Breast epithelium (tissue), 4 donors: ENCODE data around the gene NAGPA. TPM values are rescaled to one million over a fixed set of nuclear protein-coding genes. Genes with fewer than 3 reads are reported as not detected.

ENCODE experiments used
- DNase-seq, 2 donors: peaks; one replicate each; pipeline ENCODE4 v3.0.0-alpha.2; 2019; ENCODE audit warnings: low spot score in 2 of 2
- H3K27ac ChIP-seq, 2 donors: fragments of 200-600 bp; sonication (generic) in 1 of 2; one replicate each; pipeline ENCODE4 v1.5.1; 2016 to 2019; ENCODE audit warnings: mild to moderate bottlenecking in 1 of 2
- H3K27me3 ChIP-seq, 2 donors: fragments of 200-600 bp; sonication (generic) in 1 of 2; one replicate each; pipeline versions ENCODE4 v1.5.1 to v1.6.0; 2017 to 2019; ENCODE audit warnings: control low read depth in 1 of 2, mild to moderate bottlenecking in 1 of 2
- H3K36me3 ChIP-seq: fragments of 200-600 bp; one replicate; pipeline ENCODE4 v1.5.1; 2019
- H3K4me1 ChIP-seq, 2 donors: fragments of 200-600 bp; sonication (generic); one replicate each; pipeline ENCODE4 v1.5.1; 2016 to 2019; ENCODE audit warnings: control low read depth in 1 of 2
- H3K4me3 ChIP-seq, 3 donors: fragments of 200-600 bp; sonication (generic); 1 replicate in 2 of 3; 2 replicates in 1 of 3; pipeline ENCODE4 v1.5.1; 2016 to 2019; ENCODE audit warnings: mild to moderate bottlenecking in 3 of 3, moderate library complexity in 2 of 3
- H3K9me3 ChIP-seq, 2 donors: fragments of 200-600 bp; sonication (generic) in 1 of 2; one replicate each; pipeline ENCODE4 v1.5.1; 2016 to 2019; ENCODE audit warnings: control low read depth in 1 of 2
- CTCF ChIP-seq, 3 donors: fragments of 450-650 bp; IDR thresholded peaks; one replicate each; pipeline ENCODE4 v1.5.1; 2016 to 2017; ENCODE audit warnings: antibody characterized with exemption in 3 of 3, mild to moderate bottlenecking in 3 of 3, moderate library complexity in 3 of 3
- POLR2A ChIP-seq: fragments of 450-650 bp; IDR thresholded peaks from one replicate; pipeline ENCODE4 v1.6.1; 2016; ENCODE audit warnings: antibody characterized with exemption, mild to moderate bottlenecking, moderate library complexity
- POLR2AphosphoS5 ChIP-seq, 3 donors: sonication (generic); formaldehyde crosslinking; IDR thresholded peaks; one replicate each; pipeline ENCODE4 v1.6.1; 2017; ENCODE audit warnings: antibody characterized with exemption in 3 of 3
- intact Hi-C: fragments of 100-400 bp; cut with DNase I; formaldehyde crosslinking; loops from one replicate; pipeline ENCODE4 v1.15.1; 2023; ENCODE audit warnings: low total_unique reads
- total RNA-seq, 3 donors: library from RNA; depleted of rRNA; stranded (reverse); fragments of >200 nt; gene quantifications; one replicate each; pipeline ENCODE4 v1.1.0, GENCODE V29; 2016

The NAGPA gene
- total RNA-seq, 3 donors from 2014 or later, result 18.4 to 26.2 (median 21.8) TPM

- TF ChIP-seq POLR2A (no peak), POLR2AphosphoS5 (IDR thresholded peaks at IDR 0.05) (no peak), CTCF (IDR thresholded peaks at IDR 0.05) (no peak)
- Histone ChIP-seq H3K27me3 (no peaks in the 10 kb centered on the region), H3K4me1 (peaks cover 0 to 8% of the 10 kb centered on the region in 2 donors), H3K9me3 (no peaks in the 10 kb centered on the region), H3K36me3 (no peaks in the 10 kb centered on the region), H3K4me3 (no peak overlapping the region), H3K27ac (peak overlapping the region in 1 of 2 donors; percentile 84)
- intact Hi-C loops, result no loop called here
- DNase-seq, result no peak
These were observed 36.9 kb upstream of the NAGPA start for GRCh38 chr16:5070431-5071186.

- H3K36me3 ChIP-seq, result no peaks in the 10 kb centered on the region
- no peak for TF ChIP-seq CTCF (IDR thresholded peaks at IDR 0.05)
- TF ChIP-seq POLR2AphosphoS5 (IDR thresholded peaks at IDR 0.05), result no peak
- TF ChIP-seq POLR2A, result no peak
- no peak overlapping the region for H3K27ac ChIP-seq
- no peaks in the 10 kb centered on the region for H3K27me3 ChIP-seq
- peaks cover 0 to 8% of the 10 kb centered on the region in 2 donors for H3K4me1 ChIP-seq
- no peaks in the 10 kb centered on the region for H3K9me3 ChIP-seq
- DNase-seq, result no peak
- intact Hi-C loops, result no loop called here
- no peak overlapping the region for H3K4me3 ChIP-seq
These were observed 36.1 kb upstream of the NAGPA start for GRCh38 chr16:5069854-5070253.

- TF ChIP-seq POLR2AphosphoS5 (IDR thresholded peaks at IDR 0.05), result no peak
- no peak for TF ChIP-seq POLR2A
- TF ChIP-seq CTCF (IDR thresholded peaks at IDR 0.05), result no peak
- H3K4me3 ChIP-seq, result no peak overlapping the region
- no peaks in the 10 kb centered on the region for H3K9me3 ChIP-seq
- no peaks in the 10 kb centered on the region for H3K36me3 ChIP-seq
- no peaks in the 10 kb centered on the region for H3K27me3 ChIP-seq
- intact Hi-C loops, result no loop called here
- H3K4me1 ChIP-seq, result peaks cover 0 to 8% of the 10 kb centered on the region in 2 donors
- DNase-seq, result no peak
- H3K27ac ChIP-seq, result no peak overlapping the region
These were observed 35.3 kb upstream of the NAGPA start for GRCh38 chr16:5069048-5069447.

DNA sequence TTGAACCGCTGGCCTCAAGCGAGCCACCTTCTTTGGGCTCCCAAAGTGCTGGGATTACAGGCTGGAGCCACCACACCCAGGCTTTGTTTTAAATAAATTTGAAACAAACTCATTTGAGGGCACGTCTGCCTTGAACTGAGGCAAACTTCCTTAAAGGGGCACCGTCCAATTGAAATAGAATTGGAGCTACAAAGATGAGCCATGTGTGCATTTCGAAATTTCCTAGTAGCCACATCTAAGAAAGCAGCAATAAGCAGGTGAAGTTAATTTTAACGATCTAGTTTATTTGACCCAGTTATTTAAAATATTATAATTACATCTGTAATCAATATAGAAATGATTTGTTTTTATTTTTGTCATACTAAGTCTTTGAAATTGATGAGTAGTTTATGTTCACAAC is 32.8 kb upstream of the NAGPA start:
- intact Hi-C loops, result no loop called here
- Histone ChIP-seq H3K27ac (no peak overlapping the region), H3K36me3 (no peaks in the 10 kb centered on the region), H3K9me3 (no peaks in the 10 kb centered on the region), H3K27me3 (no peaks in the 10 kb centered on the region), H3K4me3 (no peak overlapping the region), H3K4me1 (peaks cover 0 to 7% of the 10 kb centered on the region in 2 donors)
- no peak for DNase-seq
- TF ChIP-seq POLR2AphosphoS5 (IDR thresholded peaks at IDR 0.05) (no peak), POLR2A (no peak), CTCF (IDR thresholded peaks at IDR 0.05) (no peak)

- no peak for DNase-seq
- no peaks in the 10 kb centered on the region for H3K36me3 ChIP-seq
- no peaks in the 10 kb centered on the region for H3K9me3 ChIP-seq
- H3K4me1 ChIP-seq, result peaks cover 0 to under 1% of the 10 kb centered on the region in 2 donors
- H3K27ac ChIP-seq, result peak within 1 kb of the TSS in 1 of 2 donors; percentile 69
- intact Hi-C loops, result no loop called here
- H3K27me3 ChIP-seq, result no peaks in the 10 kb centered on the region
- no peak for TF ChIP-seq POLR2AphosphoS5 (IDR thresholded peaks at IDR 0.05)
- H3K4me3 ChIP-seq, result peak within 1 kb of the TSS in 2 of 3 donors; percentile 6 to 15
These were observed 32.1 kb upstream of the NAGPA start, which contains the start of gene C16orf89 for GRCh38 chr16:5065813-5066212. C16orf89 (minus strand) TSS chr16:5065956; CDS start chr16:5065908, 48 bp downstream.
